Upper lobe of right lung (tissue), 1 donor: ENCODE data around the gene SLC36A1. TPM values are rescaled to one million over a fixed set of nuclear protein-coding genes. Genes with fewer than 3 reads are reported as not detected.
A peak's percentile ranks its signal among the peaks of the same experiment; 100 is the strongest.

Source experiments
- ATAC-seq: fragments of 200-7000 bp; cut with Tn5 transposase; one replicate; pipeline ENCODE4 v1.9.1; 2020; ENCODE audit warnings: mild to moderate bottlenecking, moderate library complexity
- DNase-seq: peaks from one replicate; pipeline ENCODE4 v3.0.0-alpha.2; 2020
- H3K27ac ChIP-seq: fragments of 200-600 bp; one replicate; pipeline ENCODE4 v1.8.0; 2022
- H3K27me3 ChIP-seq: fragments of 200-600 bp; one replicate; pipeline ENCODE4 v1.8.0; 2022; ENCODE audit warnings: mild to moderate bottlenecking
- H3K36me3 ChIP-seq: fragments of 200-600 bp; one replicate; pipeline ENCODE4 v1.8.0; 2022
- H3K4me1 ChIP-seq: fragments of 200-600 bp; one replicate; pipeline ENCODE4 v1.8.0; 2022
- H3K4me3 ChIP-seq: fragments of 200-600 bp; one replicate; pipeline ENCODE4 v1.8.0; 2022; ENCODE audit warnings: mild to moderate bottlenecking
- H3K9me3 ChIP-seq: fragments of 200-600 bp; one replicate; pipeline ENCODE4 v1.8.0; 2022
- CTCF ChIP-seq: fragments of 200-600 bp; IDR thresholded peaks from one replicate; pipeline ENCODE4 v1.8.0; 2022; ENCODE audit warnings: antibody characterized with exemption
- intact Hi-C: fragments of 100-400 bp; cut with DNase I; formaldehyde crosslinking; loops from one replicate; pipeline ENCODE4 v1.11.0; 2022
- long read RNA-seq: library from polyadenylated mRNA; unstranded; transcript quantifications from one replicate; pipeline ENCODE4 v2.0.0, GENCODE V29; 2021
- total RNA-seq: library from RNA; stranded (reverse); fragmentation: NEBNext Ultra II Directional; extraction: Animal tissue kit (Norgen Biotek cat#: 25700); gene quantifications from one replicate; pipeline ENCODE4 v1.2.1, GENCODE V29; 2021
- donor health status: DM: no; HTN: yes; CAD: no; lungs with severe emphysema.

The SLC36A1 gene
- total RNA-seq, result 9.6 TPM
- long read RNA-seq, full-length matches to known transcripts, result 1 of 14 reads
- long read RNA-seq, partial matches to known transcripts, result 2 of 14 reads
- long read RNA-seq, other reads (novel, unspliced or antisense), result 11 of 14 reads

- ATAC-seq (peak; percentile 100), DNase-seq (peak; percentile 97)
- peak within 1 kb of the TSS; percentile 93 for H3K4me3 ChIP-seq
- no peaks in the 10 kb centered on the region for H3K4me1 ChIP-seq
- H3K9me3 ChIP-seq, result no peaks in the 10 kb centered on the region
- H3K27ac ChIP-seq, result peak within 1 kb of the TSS; percentile 56
- H3K27me3 ChIP-seq, result no peaks in the 10 kb centered on the region
- TF ChIP-seq CTCF, result peak; percentile 95
- no peaks in the 10 kb centered on the region for H3K36me3 ChIP-seq
- intact Hi-C loops, result no loop called here
Measured at GRCh38 chr5:151447174-151448037, at the start of gene SLC36A1. Gene SLC36A1, plus strand, starts transcription at chr5:151447603. Its CDS starts 11,190 bp downstream, at chr5:151458793.

DNA sequence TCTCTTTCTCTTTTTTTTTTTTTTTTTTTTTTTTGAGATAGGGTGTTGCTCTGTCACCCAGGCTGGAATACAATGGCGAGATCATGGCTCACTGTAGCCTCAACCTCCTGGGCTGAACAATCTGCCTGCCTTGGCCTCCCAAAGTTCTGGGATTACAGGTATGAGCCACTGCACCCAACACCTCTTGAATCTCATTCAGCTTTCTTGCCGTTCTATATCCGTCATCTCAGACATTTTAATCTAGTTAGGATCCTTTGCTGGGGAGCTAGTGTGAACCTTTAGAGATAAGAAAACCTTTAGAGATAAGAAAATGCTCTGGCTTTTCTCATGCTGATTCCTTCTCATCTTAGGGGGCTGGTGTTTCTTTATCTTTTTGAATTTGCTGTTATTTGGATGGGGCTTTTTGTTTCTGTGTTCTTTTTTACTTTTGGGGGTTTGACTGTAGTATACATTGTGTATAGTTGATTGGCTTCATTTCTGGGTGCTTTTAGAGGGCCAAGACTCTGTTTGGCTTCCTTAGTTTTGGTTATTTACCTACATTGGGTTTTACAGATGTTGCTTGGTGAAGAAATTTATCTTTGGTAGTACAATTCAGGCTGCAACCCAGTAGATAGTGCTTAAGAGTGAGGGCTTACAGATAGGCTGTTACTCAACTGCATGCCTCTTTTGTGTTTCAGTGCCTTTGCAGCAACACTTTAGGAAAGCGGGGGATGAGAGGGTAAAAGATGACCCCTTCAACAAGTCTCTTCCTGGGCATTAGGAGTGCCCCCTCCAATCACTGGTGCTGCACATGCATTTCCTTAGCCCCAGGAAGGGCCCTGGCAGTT lies 41.9 kb upstream of the SLC36A1 start:
- no peak for DNase-seq
- Histone ChIP-seq H3K4me3 (no peak overlapping the region), H3K27ac (no peak overlapping the region), H3K36me3 (no peaks in the 10 kb centered on the region), H3K4me1 (no peaks in the 10 kb centered on the region), H3K27me3 (peaks cover 5% of the 10 kb centered on the region), H3K9me3 (peaks cover 5% of the 10 kb centered on the region)
- no peak for TF ChIP-seq CTCF
- intact Hi-C loops, result no loop called here
- ATAC-seq, result no peak

DNA sequence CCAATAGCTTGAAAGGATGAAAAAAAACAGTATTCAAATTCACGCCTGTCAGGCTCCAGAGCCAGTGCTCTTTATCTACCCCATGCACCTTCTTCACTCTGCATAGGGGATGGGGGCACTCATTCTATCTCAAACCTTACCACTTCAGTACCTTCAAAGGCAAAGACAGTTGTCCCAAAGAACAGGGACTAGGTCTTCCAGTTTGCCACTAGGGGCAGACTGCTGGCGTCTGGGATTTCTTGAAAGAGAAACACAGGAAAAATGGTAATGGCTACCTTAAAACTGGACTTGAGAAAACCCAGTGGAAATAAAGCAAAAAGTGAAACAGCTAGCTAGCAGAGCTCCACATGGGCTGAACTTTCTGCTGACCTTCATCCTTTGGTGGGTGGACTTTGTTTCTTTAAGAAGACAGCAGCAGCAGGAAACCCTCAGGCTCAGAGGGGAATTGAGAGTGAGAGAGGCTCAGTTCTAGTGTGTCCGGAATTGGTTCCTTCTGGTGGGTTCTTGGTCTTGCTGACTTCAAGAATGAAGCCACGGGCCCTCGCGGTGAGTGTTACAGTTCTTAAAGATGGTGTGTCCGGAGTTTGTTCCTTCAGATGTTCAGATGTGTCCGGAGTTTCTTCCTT lies 41.0 kb upstream of the SLC36A1 start:
- Histone ChIP-seq H3K27me3 (peaks cover 4% of the 10 kb centered on the region), H3K9me3 (peaks cover 5% of the 10 kb centered on the region), H3K27ac (no peak overlapping the region), H3K4me3 (no peak overlapping the region), H3K4me1 (no peaks in the 10 kb centered on the region), H3K36me3 (no peaks in the 10 kb centered on the region)
- peak; percentile 21 for ATAC-seq
- peak; percentile 43 for TF ChIP-seq CTCF
- no peak for DNase-seq
- intact Hi-C loops, result no loop called here

- Histone ChIP-seq H3K27ac (no peak overlapping the region), H3K9me3 (no peaks in the 10 kb centered on the region), H3K27me3 (peaks cover 6% of the 10 kb centered on the region), H3K4me3 (no peak overlapping the region), H3K36me3 (no peaks in the 10 kb centered on the region), H3K4me1 (no peaks in the 10 kb centered on the region)
- DNase-seq (no peak), ATAC-seq (no peak)
- intact Hi-C loops, result no loop called here
- TF ChIP-seq CTCF, result no peak
Measured at GRCh38 chr5:151408591-151409230, 38.7 kb upstream of the SLC36A1 start.

- no peak overlapping the region for H3K4me3 ChIP-seq
- no peak overlapping the region for H3K27ac ChIP-seq
- intact Hi-C loops, result no loop called here
- DNase-seq (no peak), ATAC-seq (no peak)
- no peaks in the 10 kb centered on the region for H3K9me3 ChIP-seq
- no peaks in the 10 kb centered on the region for H3K4me1 ChIP-seq
- H3K27me3 ChIP-seq, result peaks cover 11% of the 10 kb centered on the region
- no peak for TF ChIP-seq CTCF
- no peaks in the 10 kb centered on the region for H3K36me3 ChIP-seq
Measured at GRCh38 chr5:151413800-151414199, 33.6 kb upstream of the SLC36A1 start.
